SJSA1 (cell line): ENCODE data around the gene YLPM1. TPM values are rescaled to one million over a fixed set of nuclear protein-coding genes. Genes with fewer than 3 reads are reported as not detected.

Experiments used
- DNase-seq, 2 experiments: peaks; one replicate each; pipeline ENCODE4 v3.0.0-alpha.2; 2015 to 2020; ENCODE audit warnings: low spot score in 2 of 2, low read depth in 1 of 2
- H3K27ac ChIP-seq: fragments of 250-450 bp; sonication (Bioruptor Pico); 2 replicates; pipeline ENCODE4 v1.5.1; 2020; ENCODE audit warnings: mild to moderate bottlenecking, moderate library complexity
- H3K27me3 ChIP-seq: fragments of 250-450 bp; sonication (Bioruptor Pico); replicated peaks from 2 replicates; pipeline ENCODE4 v1.5.1; 2020; ENCODE audit warnings: mild to moderate bottlenecking, moderate library complexity
- H3K36me3 ChIP-seq: fragments of 250-450 bp; sonication (Bioruptor Pico); 2 replicates; pipeline ENCODE4 v1.5.1; 2020; ENCODE audit warnings: mild to moderate bottlenecking
- H3K4me1 ChIP-seq: fragments of 250-450 bp; sonication (Bioruptor Pico); replicated peaks from 2 replicates; pipeline ENCODE4 v1.6.1; 2021; ENCODE audit warnings: mild to moderate bottlenecking
- H3K4me3 ChIP-seq: fragments of 250-450 bp; sonication (Bioruptor Pico); 2 replicates; pipeline ENCODE4 v1.5.1; 2020; ENCODE audit warnings: mild to moderate bottlenecking
- H3K9me3 ChIP-seq: fragments of 250-450 bp; sonication (Bioruptor Pico); replicated peaks from 2 replicates; pipeline ENCODE4 v1.5.1; 2020; ENCODE audit warnings: mild to moderate bottlenecking
- total RNA-seq: library from RNA; depleted of rRNA; stranded (reverse); fragments of >200 nt; shearing (Covaris generic); gene quantifications from 2 replicates; pipeline ENCODE4 v1.2.3, GENCODE V29; 2014

The YLPM1 gene
- total RNA-seq, 1 experiment from 2014 or later = 15.1 TPM

GRCh38 chr14:74801396-74801795, 38.3 kb downstream of the YLPM1 start:
- no peaks in the 10 kb centered on the region for H3K27me3 ChIP-seq
- no peaks in the 10 kb centered on the region for H3K9me3 ChIP-seq
- no peak for DNase-seq
- no peak overlapping the region for H3K27ac ChIP-seq
- H3K36me3 ChIP-seq = peaks cover 67% of the 10 kb centered on the region
- no peak overlapping the region for H3K4me3 ChIP-seq
- H3K4me1 ChIP-seq = no peaks in the 10 kb centered on the region

DNA sequence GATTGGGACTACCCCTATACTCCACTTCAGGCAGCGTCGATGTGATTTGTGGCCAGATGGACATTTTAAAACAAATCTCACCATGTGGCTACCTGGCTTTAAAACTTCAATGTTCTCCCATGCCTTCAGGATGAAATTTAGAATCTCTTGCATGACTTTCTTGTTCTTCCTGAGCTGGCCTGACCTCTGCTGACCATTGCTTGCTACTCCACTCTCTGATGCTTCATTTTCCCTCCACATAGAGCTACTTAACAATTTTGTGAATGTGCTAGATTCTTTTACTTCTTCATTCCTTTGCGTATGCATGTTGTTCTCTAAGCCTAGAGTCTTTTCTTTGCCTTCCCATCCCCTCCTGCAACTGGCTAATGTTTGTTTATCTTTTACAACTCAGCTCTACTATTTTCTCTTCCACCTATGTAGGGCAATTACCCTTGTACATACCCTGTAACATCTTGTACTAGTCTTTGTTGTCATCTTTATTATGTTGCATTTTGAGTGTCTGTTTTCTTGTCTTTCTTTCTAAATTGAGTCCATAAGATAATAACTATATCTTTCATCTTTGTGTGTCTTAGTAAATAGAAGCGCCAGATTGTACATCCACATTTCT, 41.2 kb downstream of the YLPM1 start:
- DNase-seq = peak in 1 of 2 experiments; percentile 33
- no peak overlapping the region for H3K27ac ChIP-seq
- H3K4me1 ChIP-seq = no peaks in the 10 kb centered on the region
- H3K36me3 ChIP-seq = peaks cover 52% of the 10 kb centered on the region
- H3K4me3 ChIP-seq = no peak overlapping the region
- H3K9me3 ChIP-seq = no peaks in the 10 kb centered on the region
- H3K27me3 ChIP-seq = no peaks in the 10 kb centered on the region

DNA sequence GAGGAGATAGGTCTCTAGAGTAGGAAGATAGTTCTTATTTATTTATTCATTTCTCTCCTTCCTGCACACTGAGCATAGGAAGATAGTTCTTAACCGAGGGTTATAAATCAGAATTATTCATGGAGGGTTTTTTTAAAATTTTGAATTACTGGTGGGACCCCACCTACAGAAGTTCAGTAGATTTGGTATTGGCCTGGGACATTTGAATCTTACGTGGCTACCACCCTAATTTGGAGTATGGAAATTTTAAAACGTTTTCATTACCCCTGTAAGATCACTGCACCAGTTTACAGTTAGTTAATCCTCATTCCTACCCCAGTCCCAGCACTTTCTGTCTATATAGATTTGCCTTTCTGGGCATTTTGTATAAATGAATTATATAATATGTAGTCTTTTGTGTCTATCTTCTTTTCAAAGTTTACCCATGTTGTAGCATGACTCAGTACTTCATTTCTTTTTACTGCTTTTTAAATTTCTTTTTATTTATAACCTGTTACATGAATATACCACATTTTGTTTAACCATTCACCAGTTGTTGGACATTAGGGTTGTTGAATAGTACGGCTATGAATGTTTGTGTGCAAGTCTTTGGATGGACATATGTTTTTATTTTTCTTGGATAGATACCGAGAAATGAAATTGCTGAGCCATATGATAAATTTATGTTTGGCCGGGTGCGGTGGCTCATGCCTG, 44.9 kb downstream of the YLPM1 start:
- H3K36me3 ChIP-seq = peaks cover 61% of the 10 kb centered on the region
- no peak overlapping the region for H3K4me3 ChIP-seq
- H3K27me3 ChIP-seq = no peaks in the 10 kb centered on the region
- no peaks in the 10 kb centered on the region for H3K4me1 ChIP-seq
- no peaks in the 10 kb centered on the region for H3K9me3 ChIP-seq
- DNase-seq = no peak
- H3K27ac ChIP-seq = no peak overlapping the region

DNA sequence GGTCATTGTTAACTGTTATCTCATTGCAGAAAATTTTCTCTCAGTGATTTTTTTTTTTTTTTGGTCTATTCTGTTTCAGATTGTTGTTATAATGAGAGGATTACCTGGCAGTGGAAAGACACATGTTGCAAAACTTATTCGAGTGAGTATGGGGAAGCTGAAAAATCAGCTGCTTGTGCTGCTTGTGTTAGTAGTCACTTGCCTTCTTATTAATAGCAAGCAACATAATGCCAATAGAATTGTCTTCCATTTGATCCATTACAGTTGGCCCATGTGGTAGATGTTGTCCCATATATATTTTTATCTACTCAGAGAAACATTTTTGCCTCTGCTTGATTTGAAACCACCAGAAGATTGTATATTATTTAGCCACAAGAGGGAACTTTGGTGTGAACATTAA, 53.0 kb downstream of the YLPM1 start:
- DNase-seq = no peak
- no peaks in the 10 kb centered on the region for H3K27me3 ChIP-seq
- H3K4me1 ChIP-seq = no peaks in the 10 kb centered on the region; the same call in 1 of the 2 replicates
- peaks cover 89% of the 10 kb centered on the region for H3K36me3 ChIP-seq
- H3K27ac ChIP-seq = no peak overlapping the region
- no peaks in the 10 kb centered on the region for H3K9me3 ChIP-seq
- H3K4me3 ChIP-seq = no peak overlapping the region

DNA sequence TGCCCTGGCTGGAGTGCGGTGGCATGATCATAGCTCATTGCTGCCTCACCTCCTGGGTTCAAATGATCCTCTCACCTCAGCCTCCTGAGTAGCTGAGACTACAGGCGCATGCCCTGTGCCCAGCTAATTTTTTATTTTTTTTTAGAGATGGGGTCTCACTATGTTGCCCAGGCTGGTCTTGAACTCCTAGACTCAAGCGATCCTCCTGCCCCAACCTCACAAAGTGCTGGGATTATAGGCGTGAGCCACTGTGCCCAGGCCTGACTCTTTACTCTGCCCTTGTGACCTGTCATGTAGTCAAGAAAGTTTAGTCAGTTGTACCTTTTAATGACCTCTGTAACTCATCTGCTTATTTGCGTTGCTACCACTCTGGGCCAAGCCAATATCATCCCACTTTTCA, 57.2 kb downstream of the YLPM1 start:
- Histone ChIP-seq H3K27ac (no peak overlapping the region), H3K4me3 (no peak overlapping the region), H3K4me1 (no peaks in the 10 kb centered on the region), H3K9me3 (no peaks in the 10 kb centered on the region), H3K36me3 (peaks cover 68% of the 10 kb centered on the region), H3K27me3 (no peaks in the 10 kb centered on the region)
- DNase-seq = no peak

GRCh38 chr14:74821267-74821915, 58.3 kb downstream of the YLPM1 start:
- no peaks in the 10 kb centered on the region for H3K27me3 ChIP-seq

GRCh38 chr14:74824997-74825396, 61.9 kb downstream of the YLPM1 start:
- peaks cover 50% of the 10 kb centered on the region for H3K36me3 ChIP-seq
- no peak overlapping the region for H3K4me3 ChIP-seq
- H3K4me1 ChIP-seq = no peaks in the 10 kb centered on the region
- no peak for DNase-seq
- H3K27ac ChIP-seq = no peak overlapping the region
- H3K9me3 ChIP-seq = no peaks in the 10 kb centered on the region
- no peaks in the 10 kb centered on the region for H3K27me3 ChIP-seq

More at GRCh38 chr14:74821267-74821915, 58.3 kb downstream of the YLPM1 start:
- H3K36me3 ChIP-seq = peaks cover 60% of the 10 kb centered on the region
- no peaks in the 10 kb centered on the region for H3K9me3 ChIP-seq
- H3K4me1 ChIP-seq = no peaks in the 10 kb centered on the region
- DNase-seq = no peak
- H3K27ac ChIP-seq = no peak overlapping the region
- no peak overlapping the region for H3K4me3 ChIP-seq

- no peak for DNase-seq
- Histone ChIP-seq H3K27ac (no peak overlapping the region), H3K4me3 (no peak overlapping the region), H3K36me3 (peaks cover 49% of the 10 kb centered on the region), H3K4me1 (no peaks in the 10 kb centered on the region), H3K27me3 (no peaks in the 10 kb centered on the region), H3K9me3 (no peaks in the 10 kb centered on the region)
Measured at GRCh38 chr14:74826574-74826973, 63.5 kb downstream of the YLPM1 start.

GRCh38 chr14:74829251-74829650, 66.1 kb downstream of the YLPM1 start:
- Histone ChIP-seq H3K36me3 (peaks cover 36% of the 10 kb centered on the region), H3K4me1 (peaks cover under 1% of the 10 kb centered on the region), H3K4me3 (no peak overlapping the region), H3K9me3 (no peaks in the 10 kb centered on the region), H3K27me3 (no peaks in the 10 kb centered on the region), H3K27ac (no peak overlapping the region)
- no peak for DNase-seq

- Histone ChIP-seq H3K4me1 (peaks cover 11% of the 10 kb centered on the region), H3K27ac (no peak overlapping the region), H3K27me3 (no peaks in the 10 kb centered on the region), H3K4me3 (no peak overlapping the region), H3K9me3 (no peaks in the 10 kb centered on the region), H3K36me3 (peaks cover 51% of the 10 kb centered on the region)
- DNase-seq = no peak
Measured at GRCh38 chr14:74832849-74833248, 69.7 kb downstream of the YLPM1 start.

DNA sequence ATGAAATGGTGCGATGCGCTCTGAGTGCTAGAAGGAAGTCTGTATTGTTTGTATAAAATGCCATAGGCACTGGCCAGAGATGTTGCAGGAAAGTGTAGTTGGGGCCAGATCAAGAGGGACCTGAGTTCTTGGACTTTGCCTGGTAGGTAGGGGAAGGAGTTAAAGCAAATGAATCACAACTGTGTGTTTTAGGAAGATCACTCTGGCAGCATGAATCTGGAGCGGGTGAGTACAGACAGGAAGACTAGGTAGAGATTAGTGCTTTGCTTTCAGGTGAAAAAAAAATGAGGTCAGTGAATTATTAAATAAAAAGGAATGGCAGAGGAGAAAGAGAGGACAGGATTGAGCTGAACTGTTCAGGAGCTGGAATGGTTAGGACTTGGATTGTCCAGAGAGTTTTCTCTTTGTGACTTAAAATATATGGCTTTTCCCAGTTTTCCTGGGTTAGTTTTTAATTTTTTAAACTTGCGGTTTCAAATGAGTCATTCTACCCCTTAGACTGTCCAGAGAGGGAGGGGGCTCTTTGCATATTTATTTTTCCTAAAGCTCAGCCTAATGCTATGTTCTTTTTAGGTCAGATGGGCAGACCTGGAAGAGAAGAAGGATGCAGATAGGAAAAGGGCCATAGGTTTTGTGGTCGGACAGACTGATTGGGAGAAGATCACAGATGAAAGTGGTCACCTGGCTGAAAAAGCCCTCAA, 71.7 kb downstream of the YLPM1 start:
- H3K4me1 ChIP-seq = peaks cover 11% of the 10 kb centered on the region
- no peaks in the 10 kb centered on the region for H3K9me3 ChIP-seq
- H3K27me3 ChIP-seq = no peaks in the 10 kb centered on the region
- DNase-seq = peak in 1 of 2 experiments; percentile 12
- H3K36me3 ChIP-seq = peaks cover 37% of the 10 kb centered on the region
- no peak overlapping the region for H3K4me3 ChIP-seq
- H3K27ac ChIP-seq = 0 out of 2 replicates have a peak overlapping the region, but pooled peaks have one; percentile 2

DNA sequence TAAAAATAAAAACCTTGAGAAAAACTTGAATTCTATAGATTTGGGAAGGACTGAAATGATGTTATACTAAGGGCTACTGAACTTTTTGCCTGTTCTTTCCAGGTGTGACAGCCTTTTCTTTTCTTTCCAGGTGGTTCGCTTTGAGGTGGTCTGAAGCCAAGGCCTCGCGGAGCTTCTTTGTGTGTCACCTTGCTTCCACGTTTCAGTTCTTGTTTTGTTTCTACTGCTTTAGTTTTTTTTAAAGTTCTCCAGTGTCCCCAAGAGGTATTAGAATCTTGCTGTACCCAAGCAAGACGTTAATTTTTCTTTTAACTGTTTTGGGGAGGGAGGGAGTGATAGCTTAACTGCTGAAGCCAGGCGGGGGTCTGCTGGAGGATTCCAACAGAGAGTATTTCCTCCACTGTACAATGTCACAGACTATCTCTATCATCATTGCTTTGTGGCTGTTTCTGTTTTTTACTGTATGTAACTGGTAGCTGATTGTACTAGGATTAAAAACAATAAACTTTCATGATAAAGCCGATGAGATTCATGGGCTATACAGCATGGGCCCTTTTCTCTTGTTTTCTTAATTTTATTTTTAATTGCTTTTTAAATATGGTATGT, 72.6 kb downstream of the YLPM1 start:
- H3K36me3 ChIP-seq = peaks cover 34% of the 10 kb centered on the region
- no peaks in the 10 kb centered on the region for H3K9me3 ChIP-seq
- DNase-seq = no peak
- H3K27ac ChIP-seq = no peak overlapping the region
- no peaks in the 10 kb centered on the region for H3K27me3 ChIP-seq
- peaks cover 11% of the 10 kb centered on the region for H3K4me1 ChIP-seq
- H3K4me3 ChIP-seq = no peak overlapping the region

GRCh38 chr14:74836251-74836960, 73.3 kb downstream of the YLPM1 start:
- no peaks in the 10 kb centered on the region for H3K9me3 ChIP-seq
- no peak overlapping the region for H3K27ac ChIP-seq
- no peak overlapping the region for H3K4me3 ChIP-seq
- DNase-seq = no peak
- no peaks in the 10 kb centered on the region for H3K27me3 ChIP-seq
- H3K4me1 ChIP-seq = peaks cover 11% of the 10 kb centered on the region
- peaks cover 31% of the 10 kb centered on the region for H3K36me3 ChIP-seq
